ENCODE results near the gene NUBP2.

DNA sequence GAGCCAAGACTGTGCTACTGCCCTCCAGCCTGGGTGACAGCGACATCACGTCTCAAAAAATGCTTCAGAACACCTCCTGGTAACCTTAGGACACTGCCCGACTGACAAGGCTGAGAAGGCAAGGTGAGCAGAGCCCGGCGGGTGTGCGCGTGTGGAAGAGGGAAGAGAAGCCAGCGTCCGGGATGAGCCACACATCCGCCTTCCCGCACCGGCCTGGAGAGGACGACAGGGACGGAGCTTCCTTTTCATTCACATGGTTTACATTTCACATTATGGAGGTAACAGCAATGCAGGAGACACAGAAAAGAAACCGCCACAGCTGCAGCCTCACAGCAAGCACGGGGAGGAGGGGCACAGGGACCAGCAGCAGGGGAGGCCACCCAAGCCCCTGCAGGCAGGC, 27.3 kb downstream of the NUBP2 start:
- TF ChIP-seq YY1 (IDR thresholded peaks at IDR 0.05; ENCODE audit: low read depth): no peak
- TF ChIP-seq TAF1 (IDR thresholded peaks at IDR 0.05; ENCODE audit: low read depth): no peak
- no peak for TF ChIP-seq EP300 (IDR thresholded peaks at IDR 0.05; ENCODE audit: borderline replicate concordance)
- no peak for TF ChIP-seq FOXM1 (IDR thresholded peaks at IDR 0.05; ENCODE audit: borderline replicate concordance, low read depth)
- TF ChIP-seq RAD21 (IDR thresholded peaks at IDR 0.05; ENCODE audit: low read depth): no peak
- TF ChIP-seq, protein P1, sequence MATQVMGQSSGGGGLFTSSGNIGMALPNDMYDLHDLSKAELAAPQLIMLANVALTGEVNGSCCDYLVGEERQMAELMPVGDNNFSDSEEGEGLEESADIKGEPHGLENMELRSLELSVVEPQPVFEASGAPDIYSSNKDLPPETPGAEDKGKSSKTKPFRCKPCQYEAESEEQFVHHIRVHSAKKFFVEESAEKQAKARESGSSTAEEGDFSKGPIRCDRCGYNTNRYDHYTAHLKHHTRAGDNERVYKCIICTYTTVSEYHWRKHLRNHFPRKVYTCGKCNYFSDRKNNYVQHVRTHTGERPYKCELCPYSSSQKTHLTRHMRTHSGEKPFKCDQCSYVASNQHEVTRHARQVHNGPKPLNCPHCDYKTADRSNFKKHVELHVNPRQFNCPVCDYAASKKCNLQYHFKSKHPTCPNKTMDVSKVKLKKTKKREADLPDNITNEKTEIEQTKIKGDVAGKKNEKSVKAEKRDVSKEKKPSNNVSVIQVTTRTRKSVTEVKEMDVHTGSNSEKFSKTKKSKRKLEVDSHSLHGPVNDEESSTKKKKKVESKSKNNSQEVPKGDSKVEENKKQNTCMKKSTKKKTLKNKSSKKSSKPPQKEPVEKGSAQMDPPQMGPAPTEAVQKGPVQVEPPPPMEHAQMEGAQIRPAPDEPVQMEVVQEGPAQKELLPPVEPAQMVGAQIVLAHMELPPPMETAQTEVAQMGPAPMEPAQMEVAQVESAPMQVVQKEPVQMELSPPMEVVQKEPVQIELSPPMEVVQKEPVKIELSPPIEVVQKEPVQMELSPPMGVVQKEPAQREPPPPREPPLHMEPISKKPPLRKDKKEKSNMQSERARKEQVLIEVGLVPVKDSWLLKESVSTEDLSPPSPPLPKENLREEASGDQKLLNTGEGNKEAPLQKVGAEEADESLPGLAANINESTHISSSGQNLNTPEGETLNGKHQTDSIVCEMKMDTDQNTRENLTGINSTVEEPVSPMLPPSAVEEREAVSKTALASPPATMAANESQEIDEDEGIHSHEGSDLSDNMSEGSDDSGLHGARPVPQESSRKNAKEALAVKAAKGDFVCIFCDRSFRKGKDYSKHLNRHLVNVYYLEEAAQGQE (IDR thresholded peaks at IDR 0.05; ENCODE audit: low read depth): no peak
- TF ChIP-seq TEAD4 (IDR thresholded peaks at IDR 0.05): no peak
- no peak for TF ChIP-seq CREB1 (IDR thresholded peaks at IDR 0.05; ENCODE audit: low read depth)

Measured in Ishikawa (cell line).